CD4-positive, alpha-beta memory T cell (primary cell): Measurements from ENCODE around the gene SCAANT1. TPM values are rescaled to one million over a fixed set of nuclear protein-coding genes. Genes with fewer than 3 reads are reported as not detected.

Experiments
- CTCF ChIA-PET: fragments of 350-600 bp; sonication (Branson Sonifier 250); formaldehyde crosslinking; loops from one replicate; lab custom pipeline; 2021; ENCODE audit warnings: inconsistent platforms; ENCODE audit not compliant: partially characterized antibody; lab: Charles Lee
- POLR2A ChIA-PET: fragments of 350-600 bp; sonication (Branson Sonifier 250); formaldehyde crosslinking; loops from one replicate; lab custom pipeline; 2021; ENCODE audit not compliant: partially characterized antibody; lab: Charles Lee
- DNase-seq, 5 donors: peaks; one replicate each; pipeline versions ENCODE4 v3.0.0 to v3.0.0-alpha.2; 2020 to 2022; ENCODE audit warnings: mixed read lengths in 1 of 5
- H3K27ac ChIP-seq: one replicate; pipeline ENCODE4 v1.7.0; 2013; ENCODE audit warnings: low read depth, low read length
- H3K27me3 ChIP-seq: 2 replicates; pipeline ENCODE4 v1.7.0; 2013; ENCODE audit warnings: mild to moderate bottlenecking, low read length, moderate library complexity; ENCODE audit not compliant: insufficient read depth
- H3K36me3 ChIP-seq: 2 replicates; pipeline ENCODE4 v1.7.0; 2013; ENCODE audit warnings: mild to moderate bottlenecking, low read length, moderate library complexity; ENCODE audit not compliant: insufficient read depth
- H3K4me1 ChIP-seq: 2 replicates; pipeline ENCODE4 v1.7.0; 2013; ENCODE audit warnings: mild to moderate bottlenecking, low read length, moderate library complexity; ENCODE audit not compliant: insufficient read depth
- H3K4me3 ChIP-seq, 2 donors: one replicate each; pipeline ENCODE4 v1.7.0; 2013; ENCODE audit warnings: low read length in 2 of 2, mild to moderate bottlenecking in 1 of 2
- H3K9me3 ChIP-seq, 2 donors: one replicate each; pipeline ENCODE4 v1.7.0; 2013; ENCODE audit warnings: low read length in 2 of 2, control low read depth in 1 of 2; ENCODE audit not compliant: control insufficient read depth in 1 of 2
- H3K27ac Mint-ChIP-seq, 7 donors: one replicate each; pipeline ENCODE4 v1.8.0; 2020 to 2021; ENCODE audit warnings: mixed read lengths in 7 of 7, mild to moderate bottlenecking in 6 of 7, inconsistent platforms in 3 of 7, moderate library complexity in 3 of 7
- H3K27me3 Mint-ChIP-seq, 2 donors: one replicate each; pipeline ENCODE4 v1.8.0; 2020 to 2021; ENCODE audit warnings: mixed read lengths in 2 of 2
- H3K36me3 Mint-ChIP-seq, 2 donors: one replicate each; pipeline ENCODE4 v1.8.0; 2020 to 2021; ENCODE audit warnings: mixed read lengths in 2 of 2, inconsistent platforms in 1 of 2, mild to moderate bottlenecking in 1 of 2
- H3K4me1 Mint-ChIP-seq, 4 donors: one replicate each; pipeline ENCODE4 v1.8.0; 2020 to 2021; ENCODE audit warnings: mixed read lengths in 4 of 4, mild to moderate bottlenecking in 1 of 4
- H3K4me3 Mint-ChIP-seq, 8 donors: one replicate each; pipeline ENCODE4 v1.8.0; 2020 to 2021; ENCODE audit warnings: mixed read lengths in 8 of 8, mild to moderate bottlenecking in 7 of 8, moderate library complexity in 6 of 8, inconsistent platforms in 3 of 8
- H3K9me3 Mint-ChIP-seq, 8 donors: one replicate each; pipeline ENCODE4 v1.8.0; 2020 to 2021; ENCODE audit warnings: mixed read lengths in 8 of 8, mild to moderate bottlenecking in 5 of 8, inconsistent platforms in 3 of 8, moderate library complexity in 1 of 8
- intact Hi-C: fragments of 100-400 bp; cut with micrococcal nuclease; formaldehyde crosslinking; loops from one replicate; pipeline ENCODE4 v1.15.1; 2023
- polyA plus RNA-seq, 2 donors: library from polyadenylated mRNA; unstranded; fragments of 300-500 nt; fragmentation: Illumina TruSeq; gene quantifications; one replicate each; pipeline ENCODE4 v1.2.3, GENCODE V29; 2021
- total RNA-seq, 2 experiments: library from RNA; stranded (reverse); gene quantifications; one replicate each; pipeline ENCODE4 v1.2.3, GENCODE V29; 2021

SCAANT1 gene
- total and polyA plus RNA-seq, 4 experiments from 2014 or later = not detected

GRCh38 chr3:63912768-63913588 is 795 bp upstream of the SCAANT1 start:
- Histone ChIP-seq H3K4me1 (peaks cover 36% of the 10 kb centered on the region), H3K27me3 (no peaks in the 10 kb centered on the region), H3K36me3 (peaks cover 11% of the 10 kb centered on the region), H3K4me3 (peak overlapping the region; percentile 25 to 54), H3K9me3 (no peaks in the 10 kb centered on the region), H3K27ac (peak overlapping the region; percentile 84)
- Mint-ChIP-seq H3K4me1 (peaks cover 34 to 67% (median 45%) of the 10 kb centered on the region in 4 donors), H3K27ac (peak overlapping the region; percentile 87 to 97 (median 96)), H3K27me3 (no peaks in the 10 kb centered on the region), H3K36me3 (peaks cover 16 to 41% of the 10 kb centered on the region in 2 donors), H3K9me3 (no peaks in the 10 kb centered on the region), H3K4me3 (peak overlapping the region; percentile 85 to 91 (median 86))
- DNase-seq = peak; percentile 38 to 70 (median 49)
- POLR2A ChIA-PET = interaction anchor here (1.3 to 2.7 kb wide), 13 partner anchors 9 to 111 kb away, joined by 3 to 34 read pairs (median 7); partner anchors contain the start of genes ATXN7, PSMD6 and THOC7
- CTCF ChIA-PET = interaction anchor here (0.9 to 1.0 kb wide), 2 partner anchors 23 to 110 kb away, joined by 3 to 5 read pairs; partner anchors contain the start of gene PSMD6
- intact Hi-C loops = loop anchor here (1.0 kb wide), 3 partner anchors 50 to 110 kb away; partner anchors contain the start of genes ATXN7, PSMD6 and THOC7

GRCh38 chr3:63911509-63911872 is 692 bp downstream of the SCAANT1 start:
- peaks cover 4% of the 10 kb centered on the region for H3K36me3 ChIP-seq
- ChIA-PET POLR2A (interaction anchor here (0.8 to 2.7 kb wide), 18 partner anchors 8 to 112 kb away, joined by 3 to 34 read pairs (median 5); partner anchors contain the start of genes ATXN7, PSMD6 and THOC7), CTCF (interaction anchor here (1.0 to 1.4 kb wide), 2 partner anchors 50 to 66 kb away, joined by 3 to 4 read pairs; no protein-coding TSS in a partner anchor)
- Mint-ChIP-seq H3K36me3 (peaks cover 4 to 30% of the 10 kb centered on the region in 2 donors), H3K9me3 (no peaks in the 10 kb centered on the region), H3K27me3 (no peaks in the 10 kb centered on the region), H3K4me3 (peak overlapping the region; percentile 89 to 96 (median 94)), H3K4me1 (peaks cover 28 to 59% (median 39%) of the 10 kb centered on the region in 4 donors), H3K27ac (peak overlapping the region; percentile 96 to 99 (median 98))
- no peaks in the 10 kb centered on the region for H3K9me3 ChIP-seq
- intact Hi-C loops = no loop called here
- peak overlapping the region; percentile 84 for H3K27ac ChIP-seq
- H3K27me3 ChIP-seq = no peaks in the 10 kb centered on the region
- peak in 1 of 5 donors; percentile 70 for DNase-seq
- peak overlapping the region; percentile 70 to 77 for H3K4me3 ChIP-seq
- H3K4me1 ChIP-seq = peaks cover 36% of the 10 kb centered on the region

- H3K4me3 ChIP-seq = peak overlapping the region in 1 of 2 donors; percentile 77
- Mint-ChIP-seq H3K36me3 (peaks cover 0 to 26% of the 10 kb centered on the region in 2 donors), H3K27ac (peak overlapping the region; percentile 96 to 99 (median 98)), H3K4me1 (peaks cover 27 to 55% (median 37%) of the 10 kb centered on the region in 4 donors), H3K9me3 (no peaks in the 10 kb centered on the region), H3K4me3 (peak overlapping the region; percentile 89 to 96 (median 94)), H3K27me3 (no peaks in the 10 kb centered on the region)
- DNase-seq = peak; percentile 60 to 71 (median 61)
- H3K27me3 ChIP-seq = no peaks in the 10 kb centered on the region
- peak overlapping the region; percentile 84 for H3K27ac ChIP-seq
- peaks cover 36% of the 10 kb centered on the region for H3K4me1 ChIP-seq
- ChIA-PET POLR2A (interaction anchor here (1.1 to 2.7 kb wide), 11 partner anchors 7 to 113 kb away, joined by 4 to 28 read pairs (median 7); partner anchors contain the start of genes ATXN7, PSMD6 and THOC7), CTCF (interaction anchor here (1.4 kb wide), 2 partner anchors 67 to 92 kb away, joined by 3 to 5 read pairs; partner anchors contain the start of gene C3orf49)
- no peaks in the 10 kb centered on the region for H3K9me3 ChIP-seq
- intact Hi-C loops = no loop called here
- H3K36me3 ChIP-seq = peaks cover 2% of the 10 kb centered on the region
Observed at GRCh38 chr3:63910891-63911290, 1.3 kb downstream of the SCAANT1 start.

- POLR2A ChIA-PET = interaction anchor here (0.6 to 2.7 kb wide), 4 partner anchors 47 to 113 kb away, joined by 3 to 28 read pairs (median 4); partner anchors contain the start of genes ATXN7, PSMD6 and THOC7
- no peaks in the 10 kb centered on the region for H3K36me3 ChIP-seq
- H3K27me3 ChIP-seq = no peaks in the 10 kb centered on the region
- peak overlapping the region in 1 of 8 donors; percentile 57 for H3K4me3 Mint-ChIP-seq
- peaks cover 29 to 52% (median 35%) of the 10 kb centered on the region in 4 donors for H3K4me1 Mint-ChIP-seq
- CTCF ChIA-PET = interaction anchor here (0.7 to 1.4 kb wide), 5 partner anchors 16 to 91 kb away, joined by 3 to 8 read pairs (median 4); partner anchors contain the start of gene C3orf49
- H3K9me3 Mint-ChIP-seq = no peaks in the 10 kb centered on the region
- no peak for DNase-seq
- peak overlapping the region; percentile 47 to 99 (median 98) for H3K27ac Mint-ChIP-seq
- intact Hi-C loops = no loop called here
- peaks cover 0 to 26% of the 10 kb centered on the region in 2 donors for H3K36me3 Mint-ChIP-seq
- H3K27ac ChIP-seq = no peak overlapping the region
- H3K4me3 ChIP-seq = no peak overlapping the region
- no peaks in the 10 kb centered on the region for H3K27me3 Mint-ChIP-seq
- no peaks in the 10 kb centered on the region for H3K9me3 ChIP-seq
- peaks cover 36% of the 10 kb centered on the region for H3K4me1 ChIP-seq
Observed at GRCh38 chr3:63910001-63910400, 2.2 kb downstream of the SCAANT1 start.

GRCh38 chr3:63909431-63909830 is 2.8 kb downstream of the SCAANT1 start:
- ChIA-PET POLR2A (no interaction called here), CTCF (interaction anchor here (0.7 to 1.4 kb wide), 6 partner anchors 16 to 114 kb away, joined by 3 to 8 read pairs (median 4); partner anchors contain the start of gene C3orf49)
- H3K27ac ChIP-seq = no peak overlapping the region

GRCh38 chr3:63908776-63909175 is 3.4 kb downstream of the SCAANT1 start:
- H3K4me1 Mint-ChIP-seq = peaks cover 26 to 40% (median 28%) of the 10 kb centered on the region in 4 donors
- H3K9me3 Mint-ChIP-seq = no peaks in the 10 kb centered on the region
- peaks cover 25% of the 10 kb centered on the region for H3K4me1 ChIP-seq
- no peak overlapping the region for H3K27ac ChIP-seq
- no peaks in the 10 kb centered on the region for H3K27me3 ChIP-seq
- no peaks in the 10 kb centered on the region for H3K27me3 Mint-ChIP-seq
- H3K9me3 ChIP-seq = no peaks in the 10 kb centered on the region
- no peak for DNase-seq
- peaks cover 0 to 19% of the 10 kb centered on the region in 2 donors for H3K36me3 Mint-ChIP-seq
- POLR2A ChIA-PET = no interaction called here
- intact Hi-C loops = no loop called here
- peak overlapping the region in 6 of 7 donors; percentile 17 to 96 (median 66) for H3K27ac Mint-ChIP-seq
- no peaks in the 10 kb centered on the region for H3K36me3 ChIP-seq
- H3K4me3 Mint-ChIP-seq = no peak overlapping the region
- CTCF ChIA-PET = interaction anchor here (0.8 kb wide), 1 partner anchor 115 kb away, joined by 3 read pairs; no protein-coding TSS in a partner anchor
- no peak overlapping the region for H3K4me3 ChIP-seq

More at GRCh38 chr3:63909431-63909830, 2.8 kb downstream of the SCAANT1 start:
- H3K9me3 Mint-ChIP-seq = no peaks in the 10 kb centered on the region
- no peak for DNase-seq
- H3K27ac Mint-ChIP-seq = peak overlapping the region in 5 of 7 donors; percentile 30 to 99 (median 86)
- intact Hi-C loops = no loop called here
- Histone ChIP-seq H3K4me3 (no peak overlapping the region), H3K27me3 (no peaks in the 10 kb centered on the region), H3K9me3 (no peaks in the 10 kb centered on the region), H3K36me3 (no peaks in the 10 kb centered on the region), H3K4me1 (peaks cover 32% of the 10 kb centered on the region)
- H3K4me3 Mint-ChIP-seq = no peak overlapping the region
- H3K4me1 Mint-ChIP-seq = peaks cover 28 to 47% (median 32%) of the 10 kb centered on the region in 4 donors
- H3K27me3 Mint-ChIP-seq = no peaks in the 10 kb centered on the region
- peaks cover 0 to 23% of the 10 kb centered on the region in 2 donors for H3K36me3 Mint-ChIP-seq
